ENCODE results near the gene TAOK1.

GRCh38 chr17:29585080-29585751 lies 195.1 kb downstream of the TAOK1 start:
- no peak for TF ChIP-seq MAX (IDR thresholded peaks at IDR 0.05)
- no peak for TF ChIP-seq CEBPB (IDR thresholded peaks at IDR 0.05; ENCODE audit: low read depth)
- peak in 2 of 3 experiments; percentile 26 to 35; a peak in 4 of 6 replicates for TF ChIP-seq CTCF (IDR thresholded peaks at IDR 0.05 in 2 of 3, conservative IDR thresholded peaks at IDR 0.05 in 1 of 3; ENCODE audit: borderline replicate concordance in 1 of 3, insufficient read depth in 1 of 3, low read depth in 2 of 3, low read length in 2 of 3)
- no peak for TF ChIP-seq YY1 (IDR thresholded peaks at IDR 0.05; ENCODE audit: extremely low read depth, insufficient replicate concordance, low read depth, low read length)
- TF ChIP-seq SP1 (IDR thresholded peaks at IDR 0.05; ENCODE audit: low read depth): no peak
- no peak for TF ChIP-seq ELF1 (IDR thresholded peaks at IDR 0.05; ENCODE audit: borderline replicate concordance, low read depth)
- TF ChIP-seq EZH2phosphoT487 (IDR thresholded peaks at IDR 0.05; ENCODE audit: borderline replicate concordance): no peak

Measured in HCT116 (cell line).